ENCODE measurements around the gene KLHL24.
"Not testable (repeated sequence)": the region's sequence is repeated elsewhere in the genome, so short reads cannot be mapped to it uniquely, and the experiment has no call there.

KLHL24 gene, protein sequence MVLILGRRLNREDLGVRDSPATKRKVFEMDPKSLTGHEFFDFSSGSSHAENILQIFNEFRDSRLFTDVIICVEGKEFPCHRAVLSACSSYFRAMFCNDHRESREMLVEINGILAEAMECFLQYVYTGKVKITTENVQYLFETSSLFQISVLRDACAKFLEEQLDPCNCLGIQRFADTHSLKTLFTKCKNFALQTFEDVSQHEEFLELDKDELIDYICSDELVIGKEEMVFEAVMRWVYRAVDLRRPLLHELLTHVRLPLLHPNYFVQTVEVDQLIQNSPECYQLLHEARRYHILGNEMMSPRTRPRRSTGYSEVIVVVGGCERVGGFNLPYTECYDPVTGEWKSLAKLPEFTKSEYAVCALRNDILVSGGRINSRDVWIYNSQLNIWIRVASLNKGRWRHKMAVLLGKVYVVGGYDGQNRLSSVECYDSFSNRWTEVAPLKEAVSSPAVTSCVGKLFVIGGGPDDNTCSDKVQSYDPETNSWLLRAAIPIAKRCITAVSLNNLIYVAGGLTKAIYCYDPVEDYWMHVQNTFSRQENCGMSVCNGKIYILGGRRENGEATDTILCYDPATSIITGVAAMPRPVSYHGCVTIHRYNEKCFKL

GRCh38 chr3:183635431-183636220, at the start of gene KLHL24:
TSS of gene KLHL24 (plus strand) at chr3:183635623. CDS start at chr3:183650357, 14,734 bp downstream.
- peak; percentile 93 for DNase-seq (ENCODE audit: low spot score)

GRCh38 chr3:183586477-183586876, 48.9 kb upstream of the KLHL24 start:
- no peak for DNase-seq (ENCODE audit: low spot score)

GRCh38 chr3:183587336-183587735, 48.1 kb upstream of the KLHL24 start:
- DNase-seq (ENCODE audit: low spot score), result no peak

GRCh38 chr3:183590442-183590841, 45.0 kb upstream of the KLHL24 start:
- peak; percentile 31 for DNase-seq (ENCODE audit: low spot score)

DNA sequence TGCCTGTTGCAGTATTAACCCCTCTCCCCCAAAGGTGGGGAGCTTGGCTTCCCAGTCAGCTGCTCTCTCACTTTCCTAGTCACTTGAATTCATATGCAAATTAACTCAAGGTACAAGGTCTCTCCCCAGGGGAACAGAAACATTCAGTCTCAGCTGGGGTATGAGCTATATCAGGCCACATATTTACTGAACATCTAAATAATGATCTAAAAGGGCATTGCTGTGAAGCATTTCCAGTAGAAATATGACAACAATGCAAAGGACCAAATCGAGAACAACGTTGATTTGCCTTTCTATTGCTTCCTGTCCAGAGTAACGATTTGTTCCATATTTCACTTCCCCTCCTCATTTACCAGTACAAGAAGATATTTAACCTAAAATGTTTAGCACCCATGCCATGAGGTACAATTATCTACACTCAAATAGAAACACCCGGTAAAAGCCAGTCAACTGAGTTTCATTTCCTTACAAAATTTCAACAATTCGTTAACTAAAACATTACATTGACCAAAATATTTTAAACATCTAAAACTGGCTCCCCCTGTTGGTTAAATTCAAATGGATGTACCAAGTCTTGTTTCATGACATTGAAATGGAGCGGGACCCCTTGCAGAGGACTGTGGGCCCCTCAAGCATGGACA, 43.4 kb upstream of the KLHL24 start:
- DNase-seq (ENCODE audit: low spot score), result peak; percentile 45

DNA sequence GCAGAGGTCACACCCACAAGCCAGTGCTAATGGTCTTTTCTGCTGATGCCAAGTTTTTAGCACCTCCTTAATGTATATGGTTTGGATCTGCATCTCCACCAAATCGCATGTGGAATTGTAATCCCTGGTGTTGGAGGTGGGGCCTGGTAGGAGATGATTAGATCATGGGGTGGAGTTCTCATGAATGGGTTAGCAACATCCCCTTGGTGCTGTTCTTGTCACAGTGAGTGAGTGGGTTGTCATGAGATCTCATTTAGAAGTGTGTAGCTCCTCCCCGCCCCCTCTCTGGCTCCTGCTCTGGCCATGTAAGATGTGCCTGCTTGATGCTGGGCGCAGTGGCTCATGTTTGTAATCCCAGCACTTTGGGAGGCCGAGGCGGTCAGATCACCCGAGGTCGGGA, 42.6 kb upstream of the KLHL24 start:
- DNase-seq (ENCODE audit: low spot score), result no peak

DNA sequence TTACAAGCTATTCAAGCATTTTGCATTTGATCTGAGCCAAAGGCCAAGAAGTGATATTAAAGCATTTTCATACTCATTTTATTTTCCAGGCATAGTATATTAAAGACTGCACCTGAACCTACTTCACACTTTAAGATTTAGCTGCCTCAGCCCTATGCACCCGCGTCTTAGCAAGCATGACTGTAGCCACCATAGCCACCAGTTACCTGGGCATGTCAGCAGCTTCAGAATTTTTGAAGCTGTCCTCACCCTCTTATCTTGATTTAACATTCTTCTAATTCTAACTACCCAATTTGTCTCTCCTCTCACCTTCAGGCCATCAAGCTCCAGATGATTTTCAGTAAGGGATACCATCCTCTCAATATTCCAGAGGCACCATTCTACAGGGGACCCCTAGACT, 40.8 kb upstream of the KLHL24 start:
- no peak for DNase-seq (ENCODE audit: low spot score)

GRCh38 chr3:183597959-183598358, 37.5 kb upstream of the KLHL24 start:
- DNase-seq (ENCODE audit: low spot score), result no peak

- DNase-seq (ENCODE audit: low spot score), result not testable (repeated sequence)
Observed at GRCh38 chr3:183611326-183611725, 24.1 kb upstream of the KLHL24 start.

DNA sequence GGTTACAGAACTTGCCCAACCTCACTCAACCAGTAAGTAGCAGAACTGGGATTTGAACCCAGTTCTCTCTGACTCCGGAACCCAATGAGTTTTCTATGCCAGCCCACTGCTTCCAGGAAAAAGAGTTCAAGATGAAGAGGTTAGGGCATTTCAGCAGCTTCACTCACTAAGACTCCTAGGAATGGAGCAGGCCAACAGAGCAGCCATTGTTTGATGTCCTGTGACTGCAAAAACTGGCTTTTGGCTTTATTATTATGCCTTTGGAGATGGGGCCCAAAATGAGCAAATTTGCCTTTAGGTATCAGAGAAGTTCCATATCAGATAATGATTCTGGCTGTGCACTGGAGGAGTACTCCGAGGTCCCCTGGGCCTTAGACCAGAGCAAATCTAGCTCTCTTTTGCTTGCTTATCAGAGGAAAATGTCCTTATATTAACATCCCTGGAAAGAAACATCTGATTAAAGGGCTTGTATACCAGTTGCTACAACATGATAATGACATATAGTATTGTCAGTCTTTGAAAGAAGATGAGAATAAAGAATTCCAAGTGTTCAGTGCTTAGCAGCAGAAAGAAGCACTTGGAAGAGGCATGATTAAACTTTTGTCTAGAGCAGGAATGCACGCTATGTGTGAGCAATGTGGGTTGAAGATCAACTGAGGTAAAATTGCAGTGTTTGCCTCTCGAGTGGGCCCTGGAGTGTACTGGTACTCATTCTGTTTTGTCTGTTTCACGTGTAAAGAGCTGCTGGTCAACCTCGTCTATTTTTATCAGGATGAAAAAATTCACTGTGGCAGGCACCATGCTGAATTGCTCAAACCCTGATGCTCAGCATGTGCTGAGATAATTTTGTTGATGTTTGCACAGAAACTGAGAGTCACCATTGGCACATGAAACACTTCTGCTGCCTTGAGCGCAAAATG, 21.8 kb upstream of the KLHL24 start:
- no peak for DNase-seq (ENCODE audit: low spot score)

DNA sequence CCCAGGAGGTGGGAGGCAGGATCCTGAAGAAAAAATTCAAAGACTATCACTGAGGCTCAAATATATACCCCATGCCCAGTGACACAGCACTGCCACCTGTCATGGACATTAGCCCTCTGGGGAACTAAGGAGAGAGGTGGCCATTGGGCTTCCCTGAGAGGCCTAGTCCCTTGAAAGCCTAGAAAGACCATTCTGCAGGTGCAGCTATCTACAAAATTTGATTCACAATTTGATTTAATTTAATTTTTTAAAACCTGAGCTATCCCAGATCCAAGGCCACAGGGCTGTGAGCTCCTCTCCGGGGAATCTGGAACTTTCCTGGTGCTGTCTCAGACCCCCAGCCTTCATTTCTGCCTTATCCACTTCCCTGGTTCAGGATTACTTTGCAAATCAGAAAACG, 16.9 kb upstream of the KLHL24 start:
- DNase-seq (ENCODE audit: low spot score), result no peak

GRCh38 chr3:183619010-183619409, 16.4 kb upstream of the KLHL24 start:
- no peak for DNase-seq (ENCODE audit: low spot score)

GRCh38 chr3:183619624-183620251, 15.7 kb upstream of the KLHL24 start:
- no peak for DNase-seq (ENCODE audit: low spot score)

GRCh38 chr3:183620252-183620628, 15.2 kb upstream of the KLHL24 start:
- no peak for DNase-seq (ENCODE audit: low spot score)

- DNase-seq (ENCODE audit: low spot score), result not testable (repeated sequence)
Observed at GRCh38 chr3:183622473-183622872, 12.9 kb upstream of the KLHL24 start.

DNA sequence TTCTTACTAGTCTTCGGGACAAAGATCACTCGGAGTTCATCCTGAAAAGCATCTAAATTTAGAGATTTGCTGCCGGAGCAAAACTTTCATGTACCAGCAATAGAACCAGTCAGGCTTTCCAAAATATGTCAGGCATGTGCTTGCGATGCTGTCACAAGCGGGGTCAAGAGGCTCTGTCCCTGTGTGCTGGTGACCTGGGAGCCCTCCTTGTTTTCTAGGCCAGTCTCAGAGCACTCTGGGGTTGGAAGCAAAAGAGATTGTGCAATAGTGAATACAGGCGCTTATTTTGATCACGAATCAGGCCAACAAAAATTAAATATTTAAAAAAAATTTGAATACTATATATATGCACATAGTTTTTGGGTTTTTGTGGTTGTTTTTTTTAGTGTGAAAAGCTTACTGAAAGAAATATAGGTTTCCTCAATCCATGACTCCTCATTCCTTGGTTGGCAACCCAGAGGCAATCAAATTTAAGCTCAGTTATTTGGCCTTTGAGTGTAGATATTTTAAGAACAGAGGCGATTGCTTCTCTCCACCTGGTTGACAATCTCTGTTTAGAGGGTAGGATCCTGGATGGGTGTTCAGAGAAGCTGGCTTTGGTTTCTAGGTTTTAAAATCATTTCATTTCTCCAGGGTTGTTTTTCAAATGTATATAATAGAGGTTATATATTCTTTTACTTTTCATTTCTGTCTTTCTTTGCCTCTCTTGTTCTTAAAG, 8.4 kb upstream of the KLHL24 start:
- no peak for DNase-seq (ENCODE audit: low spot score)

GRCh38 chr3:183629546-183630301, 5.7 kb upstream of the KLHL24 start:
- no peak for DNase-seq (ENCODE audit: low spot score)

- DNase-seq (ENCODE audit: low spot score), result no peak
Observed at GRCh38 chr3:183631715-183632114, 3.7 kb upstream of the KLHL24 start.

- not testable (repeated sequence) for DNase-seq (ENCODE audit: low spot score)
Observed at GRCh38 chr3:183632725-183633124, 2.7 kb upstream of the KLHL24 start.

Data from iPS-NIHi11 (cell line).